Left lung (tissue), 14 donors: ENCODE results near the gene MAGEB16. TPM values are rescaled to one million over a fixed set of nuclear protein-coding genes. Genes with fewer than 3 reads are reported as not detected.

Experiments used
- ATAC-seq: fragments of 200-7000 bp; cut with Tn5 transposase; one replicate; pipeline ENCODE4 v1.9.1; 2020; ENCODE audit warnings: moderate library complexity
- DNase-seq, 4 donors: peaks; one replicate each; pipeline ENCODE4 v3.0.0-alpha.2; 2013 to 2020
- H3K27ac ChIP-seq, 2 donors: fragments of 200-600 bp; sonication (generic) in 1 of 2; one replicate each; pipeline versions ENCODE4 v1.5.0 to v1.8.0; 2020 to 2021
- H3K27me3 ChIP-seq, 2 donors: fragments of 200-600 bp; sonication (generic) in 1 of 2; one replicate each; pipeline versions ENCODE4 v1.5.0 to v1.8.0; 2020 to 2021
- H3K36me3 ChIP-seq, 2 donors: fragments of 200-600 bp; sonication (generic) in 1 of 2; one replicate each; pipeline versions ENCODE4 v1.5.0 to v1.8.0; 2020 to 2021
- H3K4me1 ChIP-seq, 2 donors: fragments of 200-600 bp; one replicate each; pipeline ENCODE4 v1.8.0; 2021
- H3K4me3 ChIP-seq, 2 donors: fragments of 200-600 bp; sonication (generic) in 1 of 2; one replicate each; pipeline versions ENCODE4 v1.5.0 to v1.8.0; 2020 to 2021; ENCODE audit warnings: mild to moderate bottlenecking in 1 of 2
- H3K9me3 ChIP-seq, 2 donors: fragments of 200-600 bp; sonication (generic) in 1 of 2; one replicate each; pipeline versions ENCODE4 v1.5.0 to v1.8.0; 2020 to 2021
- CTCF ChIP-seq, 2 donors: fragments of 200-600 bp; sonication (generic) in 1 of 2; IDR thresholded peaks; one replicate each; pipeline versions ENCODE4 v1.5.0 to v1.8.0; 2021; ENCODE audit warnings: antibody characterized with exemption in 2 of 2
- intact Hi-C, 2 donors: fragments of 100-400 bp; cut with DNase I; formaldehyde crosslinking; loops; one replicate each; pipeline versions ENCODE4 v1.11.2 to v1.14.2; 2022
- long read RNA-seq, 12 donors: library from polyadenylated mRNA in 2 of 12; unstranded in 2 of 12; transcript quantifications; one replicate each; pipeline ENCODE4 v2.0.0 and lab custom pipeline, GENCODE V29; 2019 to 2026
- polyA plus RNA-seq, 6 donors: library from polyadenylated mRNA; unstranded; fragments of 120-200 nt; gene quantifications; one replicate each; pipeline ENCODE4 v1.2.1, GENCODE V29; 2013; ENCODE audit not compliant: insufficient read length in 6 of 6
- total RNA-seq, 2 donors: library from RNA; stranded (reverse); fragmentation: NEBNext Ultra II Directional; extraction: Animal tissue kit (Norgen Biotek cat#: 25700); gene quantifications; one replicate each; pipeline ENCODE4 v1.2.1, GENCODE V29; 2021
- donor health status: DM: no; HTN: yes; CAD: no.
- donor health status: DM: no; HTN: no; CAD: no.

The MAGEB16 gene
- total RNA-seq = not detected
- polyA plus RNA-seq = not detected
- long read RNA-seq, donor 1 = 0 reads
- long read RNA-seq, donor 2 = 0 reads
- long read RNA-seq, donor 3 = 0 reads
- long read RNA-seq, donor 4 = 0 reads
- long read RNA-seq, donor 5 = 0 reads
- long read RNA-seq, donor 6 = 0 reads
- long read RNA-seq, donor 7 = 0 reads
- long read RNA-seq, donor 8 = 0 reads
- long read RNA-seq, donor 9 = 0 reads
- long read RNA-seq, donor 10 = 0 reads
- long read RNA-seq, donor 11 = 0 reads
- long read RNA-seq, donor 12 = 0 reads

- TF ChIP-seq CTCF (IDR thresholded peaks at IDR 0.05) = no peak
- H3K27ac ChIP-seq = no peak within 1 kb of the TSS
- no peak for ATAC-seq
These were observed at the start of gene MAGEB16 for GRCh38 chrX:35798042-35798441. MAGEB16 (plus strand) TSS chrX:35798342; CDS start chrX:35802197, 3,855 bp downstream.

GRCh38 chrX:35773958-35774564 is 24.1 kb upstream of the MAGEB16 start:
- DNase-seq (no peak), ATAC-seq (no peak)
- no peaks in the 10 kb centered on the region for H3K27me3 ChIP-seq
- H3K9me3 ChIP-seq = no peaks in the 10 kb centered on the region
- H3K27ac ChIP-seq = no peak overlapping the region
- intact Hi-C loops = no loop called here
- H3K4me3 ChIP-seq = no peak overlapping the region
- no peaks in the 10 kb centered on the region for H3K4me1 ChIP-seq
- TF ChIP-seq CTCF (IDR thresholded peaks at IDR 0.05) = no peak
- H3K36me3 ChIP-seq = no peaks in the 10 kb centered on the region

More at GRCh38 chrX:35798042-35798441, at the start of gene MAGEB16:
- intact Hi-C loops = no loop called here
- Histone ChIP-seq H3K4me3 (no peak within 1 kb of the TSS), H3K4me1 (no peaks in the 10 kb centered on the region), H3K27me3 (no peaks in the 10 kb centered on the region), H3K9me3 (no peaks in the 10 kb centered on the region), H3K36me3 (no peaks in the 10 kb centered on the region)
- DNase-seq = no peak

GRCh38 chrX:35785075-35785474 is 13.1 kb upstream of the MAGEB16 start:
- TF ChIP-seq CTCF (IDR thresholded peaks at IDR 0.05) = no peak
- ATAC-seq (no peak), DNase-seq (no peak)
- Histone ChIP-seq H3K4me1 (no peaks in the 10 kb centered on the region), H3K4me3 (no peak overlapping the region), H3K27me3 (no peaks in the 10 kb centered on the region), H3K36me3 (no peaks in the 10 kb centered on the region), H3K9me3 (no peaks in the 10 kb centered on the region), H3K27ac (no peak overlapping the region)
- intact Hi-C loops = no loop called here

GRCh38 chrX:35786271-35786670 is 11.9 kb upstream of the MAGEB16 start:
- H3K27me3 ChIP-seq = no peaks in the 10 kb centered on the region
- ATAC-seq (no peak), DNase-seq (no peak)
- no peaks in the 10 kb centered on the region for H3K4me1 ChIP-seq
- H3K27ac ChIP-seq = no peak overlapping the region
- H3K9me3 ChIP-seq = no peaks in the 10 kb centered on the region
- intact Hi-C loops = no loop called here
- no peak for TF ChIP-seq CTCF (IDR thresholded peaks at IDR 0.05)
- H3K36me3 ChIP-seq = no peaks in the 10 kb centered on the region
- no peak overlapping the region for H3K4me3 ChIP-seq

- no peaks in the 10 kb centered on the region for H3K36me3 ChIP-seq
- no peaks in the 10 kb centered on the region for H3K9me3 ChIP-seq
- intact Hi-C loops = no loop called here
- H3K4me1 ChIP-seq = no peaks in the 10 kb centered on the region
- H3K4me3 ChIP-seq = no peak overlapping the region
- H3K27ac ChIP-seq = no peak overlapping the region
- no peak for DNase-seq
- no peak for ATAC-seq
- no peaks in the 10 kb centered on the region for H3K27me3 ChIP-seq
- no peak for TF ChIP-seq CTCF (IDR thresholded peaks at IDR 0.05)
These were observed 10.3 kb upstream of the MAGEB16 start for GRCh38 chrX:35787867-35788266.
